Panc1 (cell line): Measurements from ENCODE around the gene ARL13B.

Source experiments
- CTCF ChIP-seq: fragments of 450-650 bp; IDR thresholded peaks from 2 replicates; pipeline ENCODE4 v1.5.1; 2017; ENCODE audit warnings: mild to moderate bottlenecking
- POLR2AphosphoS5 ChIP-seq: IDR thresholded peaks from 2 replicates; pipeline ENCODE4 v1.6.1; 2012; ENCODE audit warnings: mild to moderate bottlenecking, low read depth, low read length, moderate library complexity
- REST ChIP-seq, 2 experiments: IDR thresholded peaks; 2 replicates each; pipeline ENCODE4 v1.6.1; 2011 to 2012; ENCODE audit warnings: low read depth in 2 of 2, control low read depth in 1 of 2, low read length in 1 of 2, mild to moderate bottlenecking in 1 of 2, moderate library complexity in 1 of 2; ENCODE audit not compliant: insufficient read depth in 1 of 2
- SIN3A ChIP-seq: IDR thresholded peaks from 2 replicates; pipeline ENCODE4 v1.6.1; 2012; ENCODE audit warnings: low read depth, mild to moderate bottlenecking, low read length, moderate library complexity, borderline replicate concordance; ENCODE audit not compliant: insufficient read depth
- TCF7L2 ChIP-seq: IDR thresholded peaks from 2 replicates; pipeline ENCODE4 v1.6.1; 2011; ENCODE audit warnings: mild to moderate bottlenecking, low read depth, low read length, inconsistent platforms

GRCh38 chr3:93962798-93963197 is 17.2 kb upstream of the ARL13B start:
- TF ChIP-seq CTCF (no peak), POLR2AphosphoS5 (no peak), SIN3A (no peak), REST (IDR thresholded peaks at IDR 0.05; ENCODE audit: insufficient read depth in 1 of 2, low read depth in 2 of 2, low read length in 1 of 2) (no peak), TCF7L2 (no peak)
